ENCODE results near the gene ANXA10.

Gene ANXA10

GRCh38 chr4:168218645-168219044, 126.3 kb downstream of the ANXA10 start:
- Histone ChIP-seq H3K4me3 (ENCODE audit: insufficient read depth in 1 of 2, low read depth in 1 of 2, low read length in 2 of 2) (no peak overlapping the region), H3K27ac (ENCODE audit: low read length, poor library complexity, severe bottlenecking) (no peak overlapping the region), H3K14ac (ENCODE audit: low read length in 2 of 2) (no peak overlapping the region)

GRCh38 chr4:168220893-168221292, 128.6 kb downstream of the ANXA10 start:
- peaks cover 0 to 63% of the 10 kb centered on the region in 2 experiments for H3K36me3 ChIP-seq (ENCODE audit: control insufficient read depth in 1 of 2, insufficient read depth in 2 of 2, low read depth in 1 of 2, low read length in 2 of 2)

More at GRCh38 chr4:168218645-168219044, 126.3 kb downstream of the ANXA10 start:
- Histone ChIP-seq H3K4ac (ENCODE audit: low read depth in 1 of 2, low read length in 2 of 2) (no peak overlapping the region), H3K4me2 (ENCODE audit: low read length, poor library complexity, severe bottlenecking) (no peak overlapping the region), H3K9ac (ENCODE audit: low read length) (no peak overlapping the region), H3K18ac (ENCODE audit: low read depth in 1 of 2, low read length in 2 of 2) (no peak overlapping the region), H4K8ac (ENCODE audit: low read length) (no peak overlapping the region), H2BK12ac (ENCODE audit: low read length in 2 of 2) (no peak overlapping the region), H3K27me3 (ENCODE audit: control insufficient read depth in 1 of 2, insufficient read depth in 1 of 2, low read length in 2 of 2) (no peaks in the 10 kb centered on the region), H3K79me1 (replicated peaks; ENCODE audit: low read length, poor library complexity, severe bottlenecking) (no peaks in the 10 kb centered on the region), H3K36me3 (ENCODE audit: control insufficient read depth in 1 of 2, insufficient read depth in 2 of 2, low read depth in 1 of 2, low read length in 2 of 2) (peaks cover 0 to 45% of the 10 kb centered on the region in 2 experiments), H2AK5ac (ENCODE audit: low read length, severe bottlenecking) (no peak overlapping the region), H4K91ac (ENCODE audit: low read length) (no peak overlapping the region), H3K4me1 (ENCODE audit: control insufficient read depth, insufficient read depth, low read depth, low read length) (no peaks in the 10 kb centered on the region), H2BK15ac (ENCODE audit: low read depth, poor library complexity, severe bottlenecking) (no peak overlapping the region), H2BK5ac (ENCODE audit: low read depth, low read length, poor library complexity, severe bottlenecking) (no peak overlapping the region), H2BK120ac (ENCODE audit: low read depth, low read length) (no peak overlapping the region), H3K23ac (ENCODE audit: low read length in 2 of 2) (no peak overlapping the region), H2AFZ (ENCODE audit: low read depth, low read length) (no peak overlapping the region), H3K9me3 (ENCODE audit: control insufficient read depth, low read length) (peaks cover 10% of the 10 kb centered on the region)
- DNase-seq = peak; percentile 41
- WGBS = 70% methylated on average over 1 of the region's 1 CpG

GRCh38 chr4:168221301-168221700, 129.0 kb downstream of the ANXA10 start:
- Histone ChIP-seq H2BK120ac (ENCODE audit: low read depth, low read length) (no peak overlapping the region), H2AK5ac (ENCODE audit: low read length, severe bottlenecking) (no peak overlapping the region), H3K9me3 (ENCODE audit: control insufficient read depth, low read length) (peaks cover 10% of the 10 kb centered on the region), H3K18ac (ENCODE audit: low read depth in 1 of 2, low read length in 2 of 2) (no peak overlapping the region), H3K79me1 (replicated peaks; ENCODE audit: low read length, poor library complexity, severe bottlenecking) (no peaks in the 10 kb centered on the region), H3K4me2 (ENCODE audit: low read length, poor library complexity, severe bottlenecking) (no peak overlapping the region), H2BK5ac (ENCODE audit: low read depth, low read length, poor library complexity, severe bottlenecking) (no peak overlapping the region), H3K23ac (ENCODE audit: low read length in 2 of 2) (no peak overlapping the region), H3K4ac (ENCODE audit: low read depth in 1 of 2, low read length in 2 of 2) (no peak overlapping the region), H2BK15ac (ENCODE audit: low read depth, poor library complexity, severe bottlenecking) (no peak overlapping the region), H3K27ac (ENCODE audit: low read length, poor library complexity, severe bottlenecking) (no peak overlapping the region), H3K4me1 (ENCODE audit: control insufficient read depth, insufficient read depth, low read depth, low read length) (no peaks in the 10 kb centered on the region), H3K27me3 (ENCODE audit: control insufficient read depth in 1 of 2, insufficient read depth in 1 of 2, low read length in 2 of 2) (no peaks in the 10 kb centered on the region), H3K36me3 (ENCODE audit: control insufficient read depth in 1 of 2, insufficient read depth in 2 of 2, low read depth in 1 of 2, low read length in 2 of 2) (peaks cover 0 to 61% of the 10 kb centered on the region in 2 experiments), H3K9ac (ENCODE audit: low read length) (peak overlapping the region; percentile 61), H4K91ac (ENCODE audit: low read length) (no peak overlapping the region), H2AFZ (ENCODE audit: low read depth, low read length) (no peak overlapping the region), H3K4me3 (ENCODE audit: insufficient read depth in 1 of 2, low read depth in 1 of 2, low read length in 2 of 2) (no peak overlapping the region), H4K8ac (ENCODE audit: low read length) (no peak overlapping the region), H3K14ac (ENCODE audit: low read length in 2 of 2) (no peak overlapping the region), H2BK12ac (ENCODE audit: low read length in 2 of 2) (no peak overlapping the region)
- DNase-seq = peak; percentile 68
- no CpG with 5 or more reads among the region's 2 CpGs for WGBS

More at GRCh38 chr4:168220893-168221292, 128.6 kb downstream of the ANXA10 start:
- no peak overlapping the region for H2BK5ac ChIP-seq (ENCODE audit: low read depth, low read length, poor library complexity, severe bottlenecking)
- no peak overlapping the region for H3K23ac ChIP-seq (ENCODE audit: low read length in 2 of 2)
- H4K8ac ChIP-seq (ENCODE audit: low read length) = no peak overlapping the region
- no peak for DNase-seq
- H3K9ac ChIP-seq (ENCODE audit: low read length) = peak overlapping the region; percentile 61
- no peak overlapping the region for H3K18ac ChIP-seq (ENCODE audit: low read depth in 1 of 2, low read length in 2 of 2)
- H3K4me1 ChIP-seq (ENCODE audit: control insufficient read depth, insufficient read depth, low read depth, low read length) = no peaks in the 10 kb centered on the region
- no peak overlapping the region for H3K14ac ChIP-seq (ENCODE audit: low read length in 2 of 2)
- no peaks in the 10 kb centered on the region for H3K27me3 ChIP-seq (ENCODE audit: control insufficient read depth in 1 of 2, insufficient read depth in 1 of 2, low read length in 2 of 2)
- no peak overlapping the region for H2AK5ac ChIP-seq (ENCODE audit: low read length, severe bottlenecking)
- H2BK15ac ChIP-seq (ENCODE audit: low read depth, poor library complexity, severe bottlenecking) = no peak overlapping the region
- H3K79me1 ChIP-seq (replicated peaks; ENCODE audit: low read length, poor library complexity, severe bottlenecking) = no peaks in the 10 kb centered on the region
- no peak overlapping the region for H3K4ac ChIP-seq (ENCODE audit: low read depth in 1 of 2, low read length in 2 of 2)
- no peak overlapping the region for H2AFZ ChIP-seq (ENCODE audit: low read depth, low read length)
- no peak overlapping the region for H4K91ac ChIP-seq (ENCODE audit: low read length)
- no peak overlapping the region for H3K4me2 ChIP-seq (ENCODE audit: low read length, poor library complexity, severe bottlenecking)
- no peak overlapping the region for H2BK12ac ChIP-seq (ENCODE audit: low read length in 2 of 2)
- no peak overlapping the region for H3K4me3 ChIP-seq (ENCODE audit: insufficient read depth in 1 of 2, low read depth in 1 of 2, low read length in 2 of 2)
- peaks cover 10% of the 10 kb centered on the region for H3K9me3 ChIP-seq (ENCODE audit: control insufficient read depth, low read length)
- H2BK120ac ChIP-seq (ENCODE audit: low read depth, low read length) = no peak overlapping the region
- no peak overlapping the region for H3K27ac ChIP-seq (ENCODE audit: low read length, poor library complexity, severe bottlenecking)
